Activated gamma-delta T cell (primary cell): ENCODE measurements around the gene PRCD.
"Not testable (repeated sequence)": the region's sequence is repeated elsewhere in the genome, so short reads cannot be mapped to it uniquely, and the experiment has no call there.

Experiments
- DNase-seq: peaks from one replicate; lab custom pipeline; 2025; lab: John Stamatoyannopoulos, UW

The PRCD gene

GRCh38 chr17:76527430-76528111, 12.3 kb upstream of the PRCD start:
- no peak for DNase-seq

- DNase-seq: no peak
These were observed 11.7 kb upstream of the PRCD start for GRCh38 chr17:76528156-76528527.

- no peak for DNase-seq
These were observed 11.2 kb upstream of the PRCD start for GRCh38 chr17:76528528-76529223.

- DNase-seq: no peak
These were observed 10.4 kb upstream of the PRCD start for GRCh38 chr17:76529224-76530094.

GRCh38 chr17:76530095-76530723, 9.6 kb upstream of the PRCD start:
- DNase-seq: no peak

GRCh38 chr17:76530811-76531485, 8.9 kb upstream of the PRCD start:
- DNase-seq: no peak

- DNase-seq: no peak
These were observed 8.3 kb upstream of the PRCD start for GRCh38 chr17:76531486-76532038.

GRCh38 chr17:76532072-76532651, 7.7 kb upstream of the PRCD start:
- DNase-seq: no peak

- DNase-seq: not testable (repeated sequence)
These were observed 6.0 kb upstream of the PRCD start for GRCh38 chr17:76533640-76534359.

- DNase-seq: no peak
These were observed 4.8 kb upstream of the PRCD start for GRCh38 chr17:76534831-76535732.

- DNase-seq: no peak
These were observed 3.9 kb upstream of the PRCD start for GRCh38 chr17:76535788-76536510.

- no peak for DNase-seq
These were observed 3.1 kb upstream of the PRCD start for GRCh38 chr17:76536511-76537287.

GRCh38 chr17:76537288-76537577, 2.6 kb upstream of the PRCD start:
- DNase-seq: no peak

- DNase-seq: no peak
These were observed 2.1 kb upstream of the PRCD start, which contains the start of gene CYGB for GRCh38 chr17:76537578-76538280. Gene CYGB (minus strand): TSS chr17:76537709. CDS start chr17:76537542, 167 bp downstream.

GRCh38 chr17:76538281-76538931, 1.4 kb upstream of the PRCD start:
- no peak for DNase-seq

GRCh38 chr17:76538941-76539570, 788 bp upstream of the PRCD start:
- DNase-seq: no peak
